GM12878 (cell line): Measurements from ENCODE around the gene NOS3. TPM values are rescaled to one million over a fixed set of nuclear protein-coding genes. Genes with fewer than 3 reads are reported as not detected.

Experiments
- ATAC-seq: fragments of 200-7000 bp; cut with Tn5 transposase; 3 replicates; pipeline ENCODE4 v1.9.1; 2020; ENCODE audit warnings: mild to moderate bottlenecking, moderate library complexity
- BruUV-seq: library from RNA; stranded (reverse); fragments of 400-500 nt; replicated peaks from 2 replicates; lab custom pipeline; 2021; lab: Mats Ljungman, UMichigan
- CTCF ChIA-PET: fragments of 300-600 bp; sonication (Branson Sonifier 250); formaldehyde crosslinking; extraction: SDS; loops from one replicate; lab custom pipeline; 2021; ENCODE audit warnings: inconsistent platforms; lab: Yijun Ruan, JAX
- POLR2A ChIA-PET: fragments of 350-600 bp; formaldehyde crosslinking; extraction: SDS; loops from one replicate; lab custom pipeline; 2021; ENCODE audit warnings: inconsistent platforms; lab: Charles Lee
- RAD21 ChIA-PET: fragments of 300-600 bp; sonication (Branson Sonifier 250); formaldehyde crosslinking; loops from one replicate; lab custom pipeline; 2023; ENCODE audit warnings: antibody characterized with exemption; ENCODE audit not compliant: unreplicated experiment; lab: Charles Lee
- SMC1A ChIA-PET: fragments of 300-600 bp; sonication (Branson Sonifier 250); formaldehyde crosslinking; loops from one replicate; lab custom pipeline; 2023; ENCODE audit not compliant: unreplicated experiment, uncharacterized antibody; lab: Charles Lee
- DNase-seq: peaks from one replicate; pipeline ENCODE4 v3.0.0-alpha.2; 2011; ENCODE audit warnings: low read depth, low spot score
- FAIRE-seq: peaks from 3 replicates; lab custom pipeline; 2011; peaks lifted over from hg19 to GRCh38; lab: Jason Lieb, UNC
- H2AFZ ChIP-seq: 2 replicates; pipeline ENCODE4 v1.6.0; 2011; ENCODE audit warnings: low read depth, low read length, control low read depth; ENCODE audit not compliant: control insufficient read depth
- H3K27ac ChIP-seq: 2 replicates; pipeline ENCODE4 v1.5.1; 2011; ENCODE audit warnings: control low read depth; ENCODE audit not compliant: control insufficient read depth, insufficient read depth
- H3K27me3 ChIP-seq, 2 experiments: replicated peaks in 1 of 2; 2 replicates each; pipeline versions ENCODE4 v1.6.0 to v1.6.1; 2011; ENCODE audit warnings: low read length in 1 of 2; ENCODE audit not compliant: control insufficient read depth in 2 of 2, insufficient read depth in 2 of 2
- H3K36me3 ChIP-seq, 2 experiments: 2 replicates each; pipeline ENCODE4 v1.5.1; 2011; ENCODE audit warnings: low read length in 1 of 2; ENCODE audit not compliant: control insufficient read depth in 2 of 2, insufficient read depth in 2 of 2
- H3K4me1 ChIP-seq: 2 replicates; pipeline ENCODE4 v1.6.1; 2011; ENCODE audit warnings: mild to moderate bottlenecking, low read length, moderate library complexity, mixed read lengths; ENCODE audit not compliant: control insufficient read depth, insufficient read depth
- H3K4me2 ChIP-seq: 2 replicates; pipeline ENCODE4 v1.6.0; 2011; ENCODE audit warnings: control low read depth; ENCODE audit not compliant: control insufficient read depth, insufficient read depth
- H3K4me3 ChIP-seq: fragments of 200-600 bp; sonication (generic); 2 replicates; pipeline ENCODE4 v1.5.1; 2016
- H3K79me2 ChIP-seq: 2 replicates; pipeline ENCODE4 v1.6.0; 2011; ENCODE audit warnings: low read length; ENCODE audit not compliant: control insufficient read depth, insufficient read depth
- H3K9ac ChIP-seq: 2 replicates; pipeline ENCODE4 v1.8.0; 2011; ENCODE audit warnings: low read length, control low read depth, mixed read lengths; ENCODE audit not compliant: control insufficient read depth, insufficient read depth
- H3K9me3 ChIP-seq: replicated peaks from 3 replicates; pipeline ENCODE4 v1.5.1; 2011; ENCODE audit warnings: mild to moderate bottlenecking, low read length; ENCODE audit not compliant: control insufficient read depth, insufficient read depth
- H4K20me1 ChIP-seq: 2 replicates; pipeline ENCODE4 v1.6.0; 2011; ENCODE audit not compliant: control insufficient read depth, insufficient read depth
- BCLAF1 ChIP-seq: fragments of 450-650 bp; IDR thresholded peaks from 2 replicates; pipeline ENCODE4 v1.6.1; 2017; ENCODE audit warnings: antibody characterized with exemption, mild to moderate bottlenecking, moderate library complexity
- CREM ChIP-seq: IDR thresholded peaks from 2 replicates; pipeline ENCODE4 v1.6.1; 2014; ENCODE audit warnings: antibody characterized with exemption, low read depth
- FOXK2 ChIP-seq: fragments of 450-650 bp; IDR thresholded peaks from 2 replicates; pipeline ENCODE4 v1.6.1; 2017; ENCODE audit warnings: mild to moderate bottlenecking, moderate library complexity
- PBX3 ChIP-seq: IDR thresholded peaks from 2 replicates; pipeline ENCODE4 v1.6.1; 2011; ENCODE audit warnings: mild to moderate bottlenecking, low read depth, low read length, moderate library complexity; ENCODE audit not compliant: insufficient replicate concordance
- SMARCA5 ChIP-seq: fragments of 450-650 bp; IDR thresholded peaks from 2 replicates; pipeline ENCODE4 v1.6.1; 2017; ENCODE audit warnings: mild to moderate bottlenecking
- TCF7 ChIP-seq: IDR thresholded peaks from 2 replicates; pipeline ENCODE4 v1.6.1; 2014; ENCODE audit warnings: antibody characterized with exemption, borderline replicate concordance
- ZBTB33 ChIP-seq: fragments of 450-650 bp; IDR thresholded peaks from 2 replicates; pipeline ENCODE4 v1.6.1; 2017; ENCODE audit warnings: mild to moderate bottlenecking
- ZNF274 ChIP-seq: IDR thresholded peaks from one replicate; pipeline ENCODE4 v1.8.0; 2011; ENCODE audit not compliant: insufficient read length, insufficient read depth
- WGBS: methylation state at CpG from one replicate; pipeline ENCODE4 v1.1.6; 2016; ENCODE audit warnings: low lambda C conversion rate; ENCODE audit not compliant: insufficient replicate concordance, insufficient coverage; ENCODE audit errors: missing lambda C conversion rate; 5-methylcytosine and 5-hydroxymethylcytosine counted together
- in situ Hi-C: fragments of 300-500 bp; cut with MboI; formaldehyde crosslinking; loops from 9 replicates; pipeline ENCODE4 v1.14.3; 2018; ENCODE audit warnings: mixed read lengths
- intact Hi-C: fragments of 100-400 bp; cut with micrococcal nuclease; formaldehyde crosslinking; loops from one replicate; pipeline ENCODE4 v1.14.2; 2022; ENCODE audit not compliant: unreplicated experiment
- polyA plus RNA-seq, 11 experiments: library from polyadenylated mRNA; depleted of rRNA in 4 of 11; unstranded in 6 of 11; stranded (reverse) in 5 of 11; fragments of >200 nt; fragmentation: Nextera tagmentation in 4 of 11; fragmentation: Illumina TruSeq in 1 of 11; extraction: Ambion mirVana in 4 of 11; extraction: Trizol in 1 of 11; gene quantifications; 1 replicate in 1 of 11; 2 replicates in 10 of 11; pipeline versions ENCODE4 v1.2.1 to v1.2.3, GENCODE V29; 2011 to 2016; ENCODE audit warnings: inconsistent platforms in 2 of 11, missing spikeins in 2 of 11, low read depth in 1 of 11
- total RNA-seq, 4 experiments: library from RNA; depleted of rRNA in 3 of 4; stranded (reverse); fragments of >200 nt in 3 of 4; fragmentation: Illumina TruSeq in 1 of 4; extraction: Trizol in 1 of 4; gene quantifications; 2 replicates each; pipeline versions ENCODE4 v1.2.1 to v1.2.3, GENCODE V29; 2013 to 2021

NOS3 gene
- total and polyA plus RNA-seq, 10 of the 15 experiments (the other 5 are each of a cell fraction or from before 2014, with no cell fraction given): 0.06 to 0.92 (median 0.30) TPM; not detected in 3

DNA sequence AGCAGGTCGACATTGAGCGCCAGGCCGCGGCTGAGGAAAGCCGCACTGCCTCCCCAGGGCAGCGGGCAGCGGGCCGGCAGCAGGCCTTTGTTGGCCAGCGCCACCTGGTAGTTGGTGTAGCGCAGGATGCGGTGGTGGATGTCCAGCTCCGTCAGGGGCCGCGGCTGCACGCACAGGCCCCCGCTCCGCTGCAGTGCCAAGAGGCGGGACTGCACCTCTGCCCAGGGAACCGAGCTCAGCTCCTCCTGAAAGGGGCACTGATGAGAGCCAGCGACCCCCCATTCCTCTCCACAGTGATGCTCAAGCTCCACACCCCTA lies 28.3 kb downstream of the NOS3 start (continued):
- TF ChIP-seq FOXK2: no peak
- TF ChIP-seq, all 136 proteins: peak for 0

GRCh38 chr7:151020231-151020630 lies 29.4 kb downstream of the NOS3 start:
- intact Hi-C loops: no loop called here
- H2AFZ ChIP-seq: no peak overlapping the region
- ChIA-PET CTCF (interaction anchor here (0.6 to 1.7 kb wide), 2 partner anchors 12 to 87 kb away, joined by 3 to 8 read pairs; no protein-coding TSS in a partner anchor), RAD21 (no interaction called here), POLR2A (no interaction called here)
- DNase-seq (no peak), FAIRE-seq (no peak)
- peaks cover 2% of the 10 kb centered on the region; the same call in 1 of the 2 replicates for H3K4me1 ChIP-seq
- H3K27me3 ChIP-seq: peaks cover 8 to 10% of the 10 kb centered on the region in 2 experiments; a peak in 3 of 4 replicates
- WGBS: 43% methylated on average over 5 of the region's 7 CpGs
- no peaks in the 10 kb centered on the region for H3K79me2 ChIP-seq
- no peak overlapping the region for H3K9ac ChIP-seq
- TF ChIP-seq ZNF274: no peak
- TF ChIP-seq SMARCA5: no peak
- TF ChIP-seq, all 136 proteins: peak for 0
- ATAC-seq: no peak
- Histone ChIP-seq H3K36me3 (no peaks in the 10 kb centered on the region), H3K4me2 (no peak overlapping the region), H3K27ac (no peak overlapping the region), H3K9me3 (no peaks in the 10 kb centered on the region), H4K20me1 (no peaks in the 10 kb centered on the region), H3K4me3 (no peak overlapping the region)
- SMC1A ChIA-PET: no interaction called here
- BruUV-seq: no TSS peak
- in situ Hi-C loops: no loop called here

- Histone ChIP-seq H4K20me1 (no peaks in the 10 kb centered on the region), H3K4me2 (no peak overlapping the region), H3K27ac (no peak overlapping the region), H3K36me3 (no peaks in the 10 kb centered on the region), H3K9ac (no peak overlapping the region), H3K9me3 (no peaks in the 10 kb centered on the region), H3K27me3 (peaks cover 8 to 10% of the 10 kb centered on the region in 2 experiments; a peak in 3 of 4 replicates), H3K4me3 (no peak overlapping the region), H2AFZ (no peak overlapping the region), H3K4me1 (peaks cover 2% of the 10 kb centered on the region; the same call in 1 of the 2 replicates), H3K79me2 (no peaks in the 10 kb centered on the region)
- POLR2A ChIA-PET: no interaction called here
- intact Hi-C loops: no loop called here
- DNase-seq (no peak), ATAC-seq (no peak), FAIRE-seq (no peak)
- 32% methylated on average over 10 of the region's 10 CpGs for WGBS
- CTCF ChIA-PET: interaction anchor here (6.0 kb wide), 1 partner anchor 14 kb away, joined by 35 read pairs; no protein-coding TSS in a partner anchor
- SMC1A ChIA-PET: no interaction called here
- RAD21 ChIA-PET: no interaction called here
- no TSS peak for BruUV-seq
- in situ Hi-C loops: no loop called here
- TF ChIP-seq BCLAF1 (no peak), PBX3 (no peak), CREM (no peak), TCF7 (no peak), FOXK2 (no peak), ZBTB33 (no peak)
Measured at GRCh38 chr7:151023232-151023631, 32.4 kb downstream of the NOS3 start.
